ENCODE results near the gene ARRDC3.

- TF ChIP-seq EZH2 (IDR thresholded peaks at IDR 0.05; ENCODE audit: borderline replicate concordance, low read depth, low read length, severe bottlenecking) = no peak
- no peak for TF ChIP-seq CTCF (IDR thresholded peaks at IDR 0.05; ENCODE audit: extremely low read depth in 1 of 2, insufficient read depth in 1 of 2, low read depth in 1 of 2, low read length in 2 of 2)
- peak; percentile 12 for TF ChIP-seq FOS (IDR thresholded peaks at IDR 0.05; ENCODE audit: borderline replicate concordance, insufficient read depth, low read length)
- TF ChIP-seq MAX (IDR thresholded peaks at IDR 0.05; ENCODE audit: insufficient read depth, insufficient read length) = no peak
- peak; percentile 62 for TF ChIP-seq POLR2A (IDR thresholded peaks at IDR 0.05; ENCODE audit: low read depth, low read length)
- no peak for TF ChIP-seq JUN (IDR thresholded peaks at IDR 0.05; ENCODE audit: borderline replicate concordance, insufficient read depth, insufficient read length, low read depth)
- TF ChIP-seq POLR2AphosphoS5 (IDR thresholded peaks at IDR 0.05; ENCODE audit: insufficient read depth, low read depth, low read length) = peak; percentile 94
- no peak for TF ChIP-seq GATA2 (IDR thresholded peaks at IDR 0.05; ENCODE audit: insufficient read depth, insufficient read length, low read depth, low read length)
- no peak for TF ChIP-seq MYC (IDR thresholded peaks at IDR 0.05; ENCODE audit: low read depth, low read length)
These were observed 3.1 kb downstream of the ARRDC3 start for GRCh38 chr5:91379914-91380490.
